ENCODE results near the gene MN1.
"Not testable (repeated sequence)": the region's sequence is repeated elsewhere in the genome, so short reads cannot be mapped to it uniquely, and the experiment has no call there.

- not testable (repeated sequence) for TF ChIP-seq CTCF (conservative IDR thresholded peaks at IDR 0.05; ENCODE audit: low read depth, low read length); USF2 (IDR thresholded peaks at IDR 0.05; ENCODE audit: low read depth, low read length); SMC3 (IDR thresholded peaks at IDR 0.05; ENCODE audit: low read depth, low read length)
Measured at GRCh38 chr22:27744078-27744477, 57.5 kb downstream of the MN1 start.
